ENCODE data around the gene CCDC9B.

CCDC9B gene

GRCh38 chr15:40317580-40317979 is 23.2 kb downstream of the CCDC9B start:
- DNase-seq, result no peak
- H3K36me3 Mint-ChIP-seq (ENCODE audit: low read depth), result no peaks in the 10 kb centered on the region
- H3K4me1 Mint-ChIP-seq, result peaks cover 20% of the 10 kb centered on the region
- ATAC-seq, result no peak
- no peak overlapping the region for H3K27ac Mint-ChIP-seq
- H3K4me3 Mint-ChIP-seq, result no peak overlapping the region
- H3K27me3 Mint-ChIP-seq, result no peaks in the 10 kb centered on the region
- H3K9me3 Mint-ChIP-seq, result no peaks in the 10 kb centered on the region

GRCh38 chr15:40316931-40317330 is 23.8 kb downstream of the CCDC9B start:
- no peaks in the 10 kb centered on the region for H3K27me3 Mint-ChIP-seq

GRCh38 chr15:40314723-40315276 is 25.9 kb downstream of the CCDC9B start:
- Mint-ChIP-seq H3K27me3 (no peaks in the 10 kb centered on the region), H3K9me3 (no peaks in the 10 kb centered on the region), H3K36me3 (ENCODE audit: low read depth) (no peaks in the 10 kb centered on the region), H3K4me1 (peaks cover 15% of the 10 kb centered on the region), H3K4me3 (no peak overlapping the region), H3K27ac (no peak overlapping the region)
- DNase-seq, result no peak
- ATAC-seq, result no peak

More at GRCh38 chr15:40316931-40317330, 23.8 kb downstream of the CCDC9B start:
- H3K4me3 Mint-ChIP-seq, result no peak overlapping the region
- no peaks in the 10 kb centered on the region for H3K36me3 Mint-ChIP-seq (ENCODE audit: low read depth)
- H3K9me3 Mint-ChIP-seq, result no peaks in the 10 kb centered on the region
- no peak for DNase-seq
- peaks cover 16% of the 10 kb centered on the region for H3K4me1 Mint-ChIP-seq
- no peak overlapping the region for H3K27ac Mint-ChIP-seq
- no peak for ATAC-seq

- ATAC-seq, result no peak
- no peaks in the 10 kb centered on the region for H3K36me3 Mint-ChIP-seq (ENCODE audit: low read depth)
- no peaks in the 10 kb centered on the region for H3K9me3 Mint-ChIP-seq
- H3K27me3 Mint-ChIP-seq, result no peaks in the 10 kb centered on the region
- DNase-seq, result no peak
- H3K4me1 Mint-ChIP-seq, result peaks cover 25% of the 10 kb centered on the region
- no peak overlapping the region for H3K4me3 Mint-ChIP-seq
- no peak overlapping the region for H3K27ac Mint-ChIP-seq
These were observed 27.0 kb downstream of the CCDC9B start for GRCh38 chr15:40313531-40314398.

- peaks cover 28% of the 10 kb centered on the region for H3K4me1 Mint-ChIP-seq
- ATAC-seq (no peak), DNase-seq (no peak)
- H3K9me3 Mint-ChIP-seq, result no peaks in the 10 kb centered on the region
- no peak overlapping the region for H3K27ac Mint-ChIP-seq
- no peak overlapping the region for H3K4me3 Mint-ChIP-seq
- no peaks in the 10 kb centered on the region for H3K27me3 Mint-ChIP-seq
- no peaks in the 10 kb centered on the region for H3K36me3 Mint-ChIP-seq (ENCODE audit: low read depth)
These were observed 28.2 kb downstream of the CCDC9B start for GRCh38 chr15:40312370-40313158.

- H3K27me3 Mint-ChIP-seq, result no peaks in the 10 kb centered on the region
- H3K36me3 Mint-ChIP-seq (ENCODE audit: low read depth), result no peaks in the 10 kb centered on the region
- DNase-seq, result no peak
- no peak overlapping the region for H3K4me3 Mint-ChIP-seq
- H3K9me3 Mint-ChIP-seq, result no peaks in the 10 kb centered on the region
- no peak for ATAC-seq
- peaks cover 35% of the 10 kb centered on the region for H3K4me1 Mint-ChIP-seq
- no peak overlapping the region for H3K27ac Mint-ChIP-seq
These were observed 29.7 kb downstream of the CCDC9B start for GRCh38 chr15:40310993-40311392.

- Mint-ChIP-seq H3K4me3 (peak overlapping the region; percentile 91), H3K9me3 (no peaks in the 10 kb centered on the region), H3K27me3 (no peaks in the 10 kb centered on the region), H3K27ac (peak overlapping the region; percentile 82), H3K36me3 (ENCODE audit: low read depth) (no peaks in the 10 kb centered on the region), H3K4me1 (peaks cover 36% of the 10 kb centered on the region)
- ATAC-seq (peak; percentile 29), DNase-seq (peak; percentile 79)
These were observed 30.5 kb downstream of the CCDC9B start for GRCh38 chr15:40310001-40310959.

- ATAC-seq, result no peak
- Mint-ChIP-seq H3K4me1 (peaks cover 37% of the 10 kb centered on the region), H3K27ac (peak overlapping the region; percentile 93), H3K4me3 (peak overlapping the region; percentile 91), H3K9me3 (no peaks in the 10 kb centered on the region), H3K27me3 (no peaks in the 10 kb centered on the region), H3K36me3 (ENCODE audit: low read depth) (no peaks in the 10 kb centered on the region)
- no peak for DNase-seq
These were observed 31.3 kb downstream of the CCDC9B start for GRCh38 chr15:40309344-40309862.

- Mint-ChIP-seq H3K27ac (peak within 1 kb of the TSS; percentile 93), H3K36me3 (ENCODE audit: low read depth) (no peaks in the 10 kb centered on the region), H3K4me3 (peak within 1 kb of the TSS; percentile 91), H3K27me3 (no peaks in the 10 kb centered on the region), H3K9me3 (no peaks in the 10 kb centered on the region), H3K4me1 (peaks cover 28% of the 10 kb centered on the region)
- ATAC-seq (peak; percentile 77), DNase-seq (peak; percentile 70)
These were observed 33.1 kb downstream of the CCDC9B start, which contains the start of gene PLCB2 for GRCh38 chr15:40307421-40308211. Gene PLCB2, minus strand, starts transcription at chr15:40307935. Its CDS starts 263 bp downstream, at chr15:40307672.

GRCh38 chr15:40306908-40307307 is 33.8 kb downstream of the CCDC9B start:
- peaks cover 28% of the 10 kb centered on the region for H3K4me1 Mint-ChIP-seq
- ATAC-seq (no peak), DNase-seq (peak; percentile 23)
- peak overlapping the region; percentile 62 for H3K27ac Mint-ChIP-seq
- H3K9me3 Mint-ChIP-seq, result no peaks in the 10 kb centered on the region
- no peaks in the 10 kb centered on the region for H3K36me3 Mint-ChIP-seq (ENCODE audit: low read depth)
- H3K27me3 Mint-ChIP-seq, result no peaks in the 10 kb centered on the region
- peak overlapping the region; percentile 91 for H3K4me3 Mint-ChIP-seq

- DNase-seq (no peak), ATAC-seq (no peak)
- H3K4me1 Mint-ChIP-seq, result peaks cover 28% of the 10 kb centered on the region
These were observed 34.4 kb downstream of the CCDC9B start for GRCh38 chr15:40306371-40306770.

GRCh38 chr15:40305281-40305680 is 35.5 kb downstream of the CCDC9B start:
- Mint-ChIP-seq H3K9me3 (no peaks in the 10 kb centered on the region), H3K27me3 (no peaks in the 10 kb centered on the region), H3K4me1 (peaks cover 28% of the 10 kb centered on the region), H3K27ac (no peak overlapping the region), H3K4me3 (no peak overlapping the region), H3K36me3 (ENCODE audit: low read depth) (peaks cover 11% of the 10 kb centered on the region)
- DNase-seq, result no peak
- no peak for ATAC-seq

More at GRCh38 chr15:40306371-40306770, 34.4 kb downstream of the CCDC9B start:
- Mint-ChIP-seq H3K27ac (peak overlapping the region; percentile 62), H3K9me3 (no peaks in the 10 kb centered on the region), H3K27me3 (no peaks in the 10 kb centered on the region), H3K4me3 (peak overlapping the region; percentile 91), H3K36me3 (ENCODE audit: low read depth) (peaks cover 3% of the 10 kb centered on the region)

GRCh38 chr15:40303576-40303975 is 37.2 kb downstream of the CCDC9B start:
- ATAC-seq (no peak), DNase-seq (no peak)
- peaks cover 14% of the 10 kb centered on the region for H3K4me1 Mint-ChIP-seq
- H3K27me3 Mint-ChIP-seq, result no peaks in the 10 kb centered on the region
- no peaks in the 10 kb centered on the region for H3K9me3 Mint-ChIP-seq
- no peak overlapping the region for H3K4me3 Mint-ChIP-seq
- no peak overlapping the region for H3K27ac Mint-ChIP-seq
- peaks cover 21% of the 10 kb centered on the region for H3K36me3 Mint-ChIP-seq (ENCODE audit: low read depth)

All from activated naive CD8-positive, alpha-beta T cell treated with anti-CD3 and anti-CD28 coated beads, Interleukin-2, amount 50 U/mL, for 24 hours (primary cell).